Hippocampal formation (tissue), 2 donors: ENCODE measurements around the gene ASB18.

ENCODE experiments used
- DNase-seq, 2 donors: peaks; one replicate each; lab custom pipeline; 2025; lab: John Stamatoyannopoulos, UW

Gene ASB18

GRCh38 chr2:236241181-236242056 is 22.8 kb downstream of the ASB18 start:
- no peak for DNase-seq

DNA sequence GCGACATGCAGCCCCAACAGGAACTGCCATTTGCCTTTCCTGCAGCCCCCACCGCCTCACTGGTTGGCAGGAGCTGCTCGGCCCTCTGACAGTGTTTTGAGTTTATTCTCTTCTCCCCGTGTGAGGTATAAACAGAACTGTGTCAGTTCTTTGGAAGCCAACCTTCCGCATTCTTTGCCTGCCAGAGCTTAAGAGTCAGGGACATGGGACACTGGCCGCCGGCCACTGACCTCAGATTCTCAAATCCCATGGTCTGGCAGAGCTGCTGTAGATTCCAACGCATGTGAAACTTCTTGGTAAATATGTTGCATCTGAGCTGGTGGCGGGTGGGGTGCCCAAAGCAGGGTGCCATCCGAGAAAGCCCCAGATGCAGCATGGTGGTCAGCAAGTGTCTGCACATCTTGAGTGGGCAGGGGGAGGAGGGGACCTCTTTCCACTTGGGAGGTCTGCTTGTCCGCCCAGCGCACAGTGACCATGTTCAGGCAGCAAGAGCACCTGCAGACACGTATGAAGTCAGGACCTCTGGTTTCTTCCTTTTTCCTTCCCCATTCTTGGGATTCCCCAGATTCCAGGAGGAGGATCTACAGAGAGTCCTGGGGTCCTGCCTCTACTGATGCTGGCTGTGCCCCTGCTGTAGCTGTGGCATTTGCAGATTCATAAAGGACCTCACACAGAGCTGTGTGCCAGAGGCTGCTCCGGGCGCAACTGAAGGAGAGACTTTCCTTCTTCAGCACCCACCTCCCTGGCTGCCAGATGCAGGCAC is 23.8 kb downstream of the ASB18 start:
- DNase-seq, result no peak

DNA sequence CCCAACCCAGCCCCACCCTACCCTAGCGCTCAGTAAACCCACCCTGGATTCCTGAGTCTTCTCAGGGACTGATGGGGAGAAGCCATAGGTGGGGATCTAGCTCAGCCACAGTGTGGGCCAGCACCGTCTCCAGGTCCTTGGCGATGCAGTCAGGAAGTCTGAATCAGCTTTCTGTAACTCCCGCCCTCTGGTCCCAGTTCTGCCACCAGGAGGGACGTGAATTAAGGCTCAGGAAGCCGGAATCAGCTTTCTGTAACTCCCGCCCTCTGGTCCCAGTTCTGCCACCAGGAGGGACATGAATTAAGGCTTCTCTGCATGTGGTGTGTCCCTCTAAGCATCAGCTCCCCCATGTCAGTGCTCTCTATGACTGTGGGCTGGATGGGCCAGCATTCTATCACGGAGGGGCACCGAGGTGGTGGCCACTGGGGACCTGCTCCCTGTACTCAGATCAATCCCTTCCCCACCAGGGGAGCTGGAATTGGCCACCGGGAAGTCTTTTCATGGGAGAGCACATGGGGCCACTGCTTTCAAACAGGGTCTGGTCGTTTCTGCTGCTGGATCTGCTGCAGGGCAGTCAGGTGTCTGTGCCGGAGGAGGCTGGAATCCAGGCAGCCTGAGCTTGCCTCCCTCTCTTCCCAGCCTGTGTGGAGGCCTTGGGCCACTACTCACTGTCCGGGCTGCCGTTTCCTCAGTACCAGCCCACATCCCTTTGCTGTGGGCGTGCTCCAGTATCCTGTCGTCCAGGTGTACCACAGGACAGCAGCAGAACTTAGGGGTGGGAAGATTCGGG is 24.7 kb downstream of the ASB18 start:
- no peak for DNase-seq

- no peak for DNase-seq
Measured at GRCh38 chr2:236238751-236239150, 25.5 kb downstream of the ASB18 start.

DNA sequence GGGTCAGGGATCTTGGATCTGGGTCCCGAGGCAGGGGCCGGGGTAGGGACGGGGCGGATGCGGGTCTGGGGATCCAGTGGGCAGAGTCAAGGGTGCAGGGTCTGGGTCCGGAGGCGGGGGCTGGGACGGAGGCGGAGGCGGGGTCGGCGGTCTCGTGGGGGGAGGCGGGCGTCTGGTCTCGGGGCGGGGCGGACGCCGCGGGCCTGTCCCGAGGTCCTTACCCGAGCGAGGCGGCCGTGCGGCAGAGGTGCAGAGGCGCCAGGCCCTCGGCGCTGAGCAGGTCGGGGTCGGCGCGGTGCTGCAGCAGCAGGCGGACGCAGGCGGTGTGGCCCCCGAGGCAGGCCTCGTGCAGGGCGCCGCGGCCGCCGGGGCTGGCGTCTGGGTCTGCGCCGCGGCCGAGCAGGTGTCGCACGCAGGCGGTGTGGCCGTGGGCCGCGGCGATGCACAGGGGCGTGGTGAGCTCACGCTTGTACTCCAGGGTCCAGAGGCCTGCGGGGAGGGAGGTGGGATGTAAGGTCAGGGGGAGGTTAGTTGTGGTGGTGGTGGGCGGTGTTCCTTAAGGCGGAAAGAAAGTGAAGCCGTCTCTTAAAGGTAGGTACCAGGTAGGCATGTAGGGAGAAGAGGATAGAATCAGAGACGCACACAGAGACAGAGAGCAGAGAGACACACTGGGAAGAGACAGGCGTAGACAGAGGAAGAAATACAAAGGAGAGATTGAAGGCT is 26.6 kb downstream of the ASB18 start:
- no peak for DNase-seq

GRCh38 chr2:236236559-236237452 is 27.4 kb downstream of the ASB18 start:
- no peak for DNase-seq

DNA sequence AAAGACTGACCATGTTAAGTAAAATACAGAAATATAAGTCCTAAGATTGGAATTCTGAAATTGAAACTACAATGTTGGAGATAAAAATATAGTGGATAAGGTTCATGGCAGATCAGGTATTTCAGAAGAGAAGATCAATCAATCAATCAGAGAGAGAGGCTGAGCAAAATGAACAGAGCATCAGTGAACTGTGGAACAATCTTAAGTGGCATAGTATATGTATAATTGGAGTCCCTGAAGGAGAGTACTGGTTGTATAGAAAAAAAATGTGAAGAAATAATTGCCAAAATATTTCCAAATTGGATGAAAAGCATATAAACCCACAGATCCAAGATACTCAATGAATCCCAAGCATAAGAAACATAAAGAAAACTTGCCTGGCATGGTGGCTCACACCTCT is 35.0 kb downstream of the ASB18 start:
- DNase-seq, result no peak

DNA sequence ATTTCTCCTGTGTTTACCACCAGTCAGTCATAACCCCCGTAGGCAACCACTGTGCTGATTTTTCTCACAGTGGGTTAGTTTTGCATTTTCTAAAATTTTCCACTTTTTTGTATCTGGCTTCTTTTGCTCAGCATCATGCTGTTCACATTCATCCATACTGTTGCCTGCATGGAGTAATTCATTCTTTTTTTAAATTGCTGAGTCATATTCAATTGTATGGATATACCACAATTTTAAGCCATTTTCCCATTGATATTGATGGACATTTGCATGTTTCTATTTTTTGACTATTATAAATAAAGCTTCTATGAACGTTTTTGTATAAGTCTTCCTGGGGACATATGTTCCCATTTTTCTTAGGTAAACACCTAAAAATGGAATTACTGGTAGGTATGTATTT is 40.5 kb downstream of the ASB18 start:
- DNase-seq, result no peak

- no peak for DNase-seq
Measured at GRCh38 chr2:236221798-236222197, 42.4 kb downstream of the ASB18 start.

GRCh38 chr2:236219411-236219810 is 44.8 kb downstream of the ASB18 start:
- DNase-seq, result no peak

DNA sequence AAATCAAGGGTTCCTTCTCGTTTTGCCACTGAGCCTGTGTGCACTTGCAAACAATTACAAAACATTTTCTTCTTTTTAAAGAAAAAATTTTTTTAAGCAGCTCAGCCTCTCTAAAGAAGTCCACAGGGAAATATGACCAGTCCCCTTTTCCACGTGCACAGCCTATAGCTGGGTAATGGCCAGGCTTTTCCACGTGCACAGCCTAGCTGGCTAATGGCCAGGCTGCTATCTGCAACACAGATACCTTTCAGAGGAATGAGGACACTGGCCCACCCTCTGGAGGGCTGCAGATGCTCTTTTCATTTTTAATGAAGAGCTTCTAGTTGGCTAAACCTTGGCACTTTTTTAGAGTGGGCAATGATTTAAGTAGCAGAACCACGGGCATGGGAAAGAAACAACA is 46.3 kb downstream of the ASB18 start:
- DNase-seq, result no peak

- no peak for DNase-seq
Measured at GRCh38 chr2:236216711-236217110, 47.5 kb downstream of the ASB18 start.

GRCh38 chr2:236215761-236216333 is 48.4 kb downstream of the ASB18 start:
- no peak for DNase-seq

DNA sequence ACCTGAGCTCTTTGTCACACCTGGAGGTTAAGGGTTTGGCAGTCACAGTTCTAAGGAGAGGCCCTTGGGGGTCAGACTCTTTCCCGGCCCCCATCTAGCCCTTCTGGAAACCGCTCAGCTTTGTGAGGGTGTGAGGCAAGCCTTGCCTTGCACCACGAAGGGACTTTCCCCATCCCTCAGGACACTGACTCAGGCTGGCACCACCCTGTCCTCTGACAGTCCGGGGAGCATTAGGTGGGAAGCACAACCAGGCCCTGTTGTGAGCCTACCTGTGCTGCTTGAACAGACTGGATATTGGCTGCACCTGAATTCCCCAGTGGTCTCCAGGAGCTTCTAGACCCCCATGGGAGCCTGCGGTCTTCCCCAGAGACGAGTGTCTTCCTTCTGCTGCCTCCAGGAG is 49.0 kb downstream of the ASB18 start:
- no peak for DNase-seq

DNA sequence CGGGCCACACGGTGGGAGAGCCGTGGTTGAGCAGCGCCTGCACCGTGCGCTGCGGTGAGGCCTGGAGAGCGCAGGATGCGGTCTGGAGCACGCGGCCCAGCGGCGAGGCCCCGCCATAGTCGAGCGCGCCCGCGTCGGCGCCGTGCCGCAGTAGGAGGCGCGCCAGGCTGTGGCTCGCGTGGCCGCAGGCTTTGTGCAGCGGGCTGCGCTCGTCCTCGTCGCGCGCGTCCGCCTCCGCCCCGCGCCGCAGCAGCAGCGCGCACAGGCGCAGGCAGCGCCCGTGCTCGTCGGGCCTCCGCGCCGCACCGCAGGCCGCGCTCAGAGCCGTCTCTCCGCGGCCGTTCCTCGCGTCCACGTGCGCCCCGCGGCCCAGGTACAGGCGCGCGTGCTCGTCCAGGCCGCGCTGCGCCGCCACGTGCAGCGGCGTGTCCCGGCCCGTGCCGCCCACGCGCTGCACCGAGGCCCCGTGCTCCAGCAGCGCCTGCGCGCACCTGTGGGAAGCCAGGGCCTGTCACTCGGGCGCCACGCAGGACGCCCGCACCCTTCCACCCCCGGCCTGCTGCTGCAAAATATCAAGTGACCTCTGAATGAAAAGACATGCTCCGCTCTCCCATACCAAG is 49.7 kb downstream of the ASB18 start:
- no peak for DNase-seq

GRCh38 chr2:236211296-236211695 is 52.9 kb downstream of the ASB18 start:
- no peak for DNase-seq

DNA sequence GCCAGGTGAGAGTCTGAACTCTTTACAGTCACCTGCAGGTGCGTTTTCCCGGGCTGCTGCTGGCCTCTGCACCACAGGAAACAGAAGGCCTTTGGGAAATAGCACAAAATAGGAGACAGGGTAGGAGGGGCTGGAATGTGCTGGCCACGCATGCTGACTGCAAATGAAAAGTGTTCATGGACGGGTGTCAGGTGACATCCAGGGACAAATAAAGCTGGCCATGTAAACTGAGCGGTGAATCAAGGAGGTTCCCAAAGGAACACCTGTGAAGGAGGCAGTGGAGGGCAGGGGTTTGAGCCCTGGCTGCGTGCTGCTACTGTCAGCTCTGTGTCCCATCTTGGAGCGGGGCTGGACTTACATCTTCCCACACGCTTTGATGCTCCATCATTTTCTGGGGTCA is 53.7 kb downstream of the ASB18 start:
- no peak for DNase-seq

GRCh38 chr2:236209996-236210395 is 54.2 kb downstream of the ASB18 start:
- no peak for DNase-seq

DNA sequence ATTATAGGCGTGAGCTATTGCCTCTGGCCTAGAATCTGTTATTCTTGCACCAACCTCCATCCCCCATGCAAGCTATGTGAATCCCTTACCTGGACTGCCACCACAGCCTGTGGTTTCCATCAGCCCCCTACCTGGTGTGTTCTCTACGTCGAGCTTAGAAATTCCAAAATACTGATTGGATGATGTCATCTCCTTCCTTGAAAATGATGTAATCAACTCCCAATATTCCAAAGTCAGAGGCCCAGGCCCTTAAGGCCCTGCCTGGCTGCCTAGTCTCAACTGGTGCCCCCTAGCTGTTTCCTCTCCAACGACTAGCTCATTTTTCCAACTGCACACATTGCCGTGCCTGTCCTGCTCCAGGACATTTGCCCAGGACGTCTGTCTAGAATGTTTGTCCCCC is 54.7 kb downstream of the ASB18 start:
- no peak for DNase-seq
